Natural killer cell (primary cell): ENCODE results near the gene TFRC. TPM values are rescaled to one million over a fixed set of nuclear protein-coding genes. Genes with fewer than 3 reads are reported as not detected.
"Not testable (repeated sequence)": the region's sequence is repeated elsewhere in the genome, so short reads cannot be mapped to it uniquely, and the experiment has no call there.

Source experiments
- ATAC-seq, 3 donors: fragments of 150-1000 bp in 2 of 3; fragments of 200-7000 bp in 1 of 3; cut with Tn5 transposase; 1 replicate in 1 of 3; 2 replicates in 2 of 3; pipeline ENCODE4 v1.10.0; 2021; ENCODE audit warnings: mild to moderate bottlenecking in 2 of 3, moderate library complexity in 2 of 3
- DNase-seq, 2 donors: peaks; one replicate each; pipeline versions ENCODE4 v3.0.0 to v3.0.0-alpha.2; 2013 to 2021; ENCODE audit warnings: mixed read lengths in 1 of 2
- H3K27ac ChIP-seq: one replicate; pipeline ENCODE4 v1.5.1; 2013; ENCODE audit warnings: mild to moderate bottlenecking, low read length
- H3K27me3 ChIP-seq: one replicate; pipeline ENCODE4 v1.6.1; 2013; ENCODE audit warnings: low read length; ENCODE audit not compliant: control insufficient read depth, insufficient read depth
- H3K36me3 ChIP-seq: one replicate; pipeline ENCODE4 v1.6.1; 2013; ENCODE audit warnings: low read length; ENCODE audit not compliant: control insufficient read depth, insufficient read depth
- H3K4me1 ChIP-seq: one replicate; pipeline ENCODE4 v1.6.1; 2013; ENCODE audit warnings: low read length; ENCODE audit not compliant: control insufficient read depth, insufficient read depth
- H3K4me3 ChIP-seq: one replicate; pipeline ENCODE4 v1.5.1; 2013; ENCODE audit warnings: low read length
- H3K9me3 ChIP-seq: one replicate; pipeline ENCODE4 v1.6.1; 2013; ENCODE audit warnings: low read length; ENCODE audit not compliant: control insufficient read depth, insufficient read depth
- H3K27ac Mint-ChIP-seq, 2 donors: one replicate each; pipeline ENCODE4 v1.8.0; 2022; ENCODE audit warnings: mild to moderate bottlenecking in 2 of 2, mixed read lengths in 2 of 2, moderate library complexity in 1 of 2
- H3K27me3 Mint-ChIP-seq, 2 donors: one replicate each; pipeline ENCODE4 v1.8.0; 2022; ENCODE audit warnings: low read depth in 2 of 2, mixed read lengths in 2 of 2
- H3K36me3 Mint-ChIP-seq: one replicate; pipeline ENCODE4 v1.8.0; 2022; ENCODE audit warnings: mixed read lengths
- H3K4me1 Mint-ChIP-seq, 2 donors: one replicate each; pipeline ENCODE4 v1.8.0; 2022; ENCODE audit warnings: mixed read lengths in 2 of 2
- H3K4me3 Mint-ChIP-seq: one replicate; pipeline ENCODE4 v1.8.0; 2022; ENCODE audit warnings: mild to moderate bottlenecking, moderate library complexity, mixed read lengths
- H3K9me3 Mint-ChIP-seq, 2 donors: one replicate each; pipeline ENCODE4 v1.8.0; 2022; ENCODE audit warnings: mixed read lengths in 2 of 2
- CTCF ChIP-seq: fragments of 200-600 bp; IDR thresholded peaks from one replicate; pipeline ENCODE4 v1.8.0; 2022; ENCODE audit warnings: antibody characterized with exemption
- WGBS: methylation state at CpG from one replicate; pipeline ENCODE4 v1.1.7; 2013; ENCODE audit warnings: missing lambda C conversion rate; ENCODE audit not compliant: insufficient coverage; 5-methylcytosine and 5-hydroxymethylcytosine counted together
- intact Hi-C: fragments of 100-400 bp; cut with micrococcal nuclease; formaldehyde crosslinking; loops from one replicate; pipeline ENCODE4 v1.14.2; 2022
- total RNA-seq, 4 donors: library from RNA; stranded (reverse); fragments of 120-200 nt in 1 of 4; gene quantifications; one replicate each; pipeline versions ENCODE4 v1.2.3 to v1.2.4, GENCODE V29; 2013 to 2022

TFRC gene
- total RNA-seq, 3 donors from 2014 or later (not counting 1 experiment from before 2014, with no cell fraction given), result 74.3 to 111 (median 78.3) TPM

GRCh38 chr3:196000360-196000950, 81.4 kb downstream of the TFRC start:
- intact Hi-C loops, result loop anchor here (5.0 kb wide), 1 partner anchor 148 kb away; no protein-coding TSS in a partner anchor
- DNase-seq, H3K27me3 ChIP-seq, H3K27me3 Mint-ChIP-seq, ATAC-seq, H3K4me1 Mint-ChIP-seq, H3K4me3 Mint-ChIP-seq, H3K9me3 Mint-ChIP-seq, H3K9me3 ChIP-seq, H3K27ac Mint-ChIP-seq, H3K4me3 ChIP-seq, H3K27ac ChIP-seq, H3K36me3 ChIP-seq, H3K4me1 ChIP-seq, H3K36me3 Mint-ChIP-seq: not testable (repeated sequence)
- WGBS, result 90% methylated on average over 14 of the region's 15 CpGs

GRCh38 chr3:195999896-196000295, 82.0 kb downstream of the TFRC start:
- Histone ChIP-seq H3K4me3 (no peak overlapping the region), H3K36me3 (no peaks in the 10 kb centered on the region), H3K9me3 (no peaks in the 10 kb centered on the region), H3K27me3 (no peaks in the 10 kb centered on the region), H3K27ac (no peak overlapping the region), H3K4me1 (no peaks in the 10 kb centered on the region)
- Mint-ChIP-seq H3K36me3 (no peaks in the 10 kb centered on the region), H3K9me3 (no peaks in the 10 kb centered on the region), H3K27me3 (peaks cover 0 to 10% of the 10 kb centered on the region in 2 donors), H3K4me1 (no peaks in the 10 kb centered on the region), H3K27ac (no peak overlapping the region), H3K4me3 (no peak overlapping the region)
- WGBS, result 80% methylated on average over 8 of the region's 8 CpGs
- no peak for TF ChIP-seq CTCF
- ATAC-seq, result no peak
- intact Hi-C loops, result loop anchor here (5.0 kb wide), 1 partner anchor 148 kb away; no protein-coding TSS in a partner anchor
- DNase-seq, result no peak

Other genes starting within 250 kb of the TFRC start
- gene TNK2, start 173.5 kb downstream of the TFRC start, total RNA-seq, result 100 to 1,000 TPM; 169 to 207 (median 171) TPM
- not detected for gene ZDHHC19, start 129.3 kb upstream of the TFRC start, total RNA-seq
- gene SLC51A, start 134.4 kb upstream of the TFRC start, total RNA-seq, result not detected
- 100 to 1,000 TPM; 105 to 123 (median 110) TPM for gene PCYT1A, start 205.6 kb upstream of the TFRC start, total RNA-seq
- 1 to 10 TPM; 3.6 to 7.3 (median 5.4) TPM for gene DYNLT2B, start 236.2 kb upstream of the TFRC start, total RNA-seq